Transverse colon (tissue), 4 donors: ENCODE results near the gene C1QTNF9. TPM values are rescaled to one million over a fixed set of nuclear protein-coding genes. Genes with fewer than 3 reads are reported as not detected.

Experiments
- DNase-seq: peaks from one replicate; pipeline ENCODE4 v3.0.0-alpha.2; 2019
- H3K27ac ChIP-seq, 4 donors: fragments of 200-600 bp; sonication (generic); 2 replicates each; pipeline ENCODE4 v1.5.1; 2016 to 2018; ENCODE audit warnings: inconsistent platforms in 4 of 4
- H3K27me3 ChIP-seq: fragments of 200-600 bp; sonication (generic); 2 replicates; pipeline ENCODE4 v1.5.1; 2017; ENCODE audit warnings: inconsistent platforms
- H3K36me3 ChIP-seq, 4 donors: fragments of 200-600 bp; sonication (generic); 2 replicates each; pipeline ENCODE4 v1.5.1; 2017 to 2019; ENCODE audit warnings: inconsistent platforms in 4 of 4
- H3K4me1 ChIP-seq, 4 donors: fragments of 200-600 bp; sonication (generic); 2 replicates each; pipeline ENCODE4 v1.5.1; 2017 to 2020; ENCODE audit warnings: inconsistent platforms in 4 of 4
- H3K4me3 ChIP-seq, 4 donors: fragments of 200-600 bp; sonication (generic); 1 replicate in 1 of 4; 2 replicates in 3 of 4; pipeline versions ENCODE4 v1.5.1 to v1.6.1; 2017 to 2019; ENCODE audit warnings: inconsistent platforms in 4 of 4
- H3K9me3 ChIP-seq, 2 donors: fragments of 200-600 bp; sonication (generic); 2 replicates each; pipeline ENCODE4 v1.5.1; 2017 to 2019; ENCODE audit warnings: inconsistent platforms in 2 of 2
- EP300 ChIP-seq: sonication (generic); formaldehyde crosslinking; IDR thresholded peaks from one replicate; pipeline ENCODE4 v1.6.1; 2017; ENCODE audit warnings: antibody characterized with exemption, low read depth
- POLR2A ChIP-seq: fragments of 450-650 bp; IDR thresholded peaks from one replicate; pipeline ENCODE4 v1.6.1; 2016; ENCODE audit warnings: antibody characterized with exemption, mild to moderate bottlenecking, moderate library complexity
- POLR2AphosphoS5 ChIP-seq, 3 donors: sonication (generic); formaldehyde crosslinking; IDR thresholded peaks; one replicate each; pipeline ENCODE4 v1.6.1; 2016; ENCODE audit warnings: antibody characterized with exemption in 3 of 3
- WGBS, 2 donors: methylation state at CpG; one replicate each; pipeline ENCODE4 v1.1.5; 2018; ENCODE audit warnings: low coverage in 1 of 2; 5-methylcytosine and 5-hydroxymethylcytosine counted together
- in situ Hi-C, 4 donors: fragments of 200-750 bp; cut with MboI; loops; one replicate each; pipeline versions ENCODE4 v1.15.0 to v1.15.1; 2017; ENCODE audit warnings: low sequenced_read_pairs in 3 of 4, low pct_ligation_motif_present in 1 of 4, low pct_unique_long_range_greater_than_20kb in 1 of 4
- intact Hi-C: fragments of 100-400 bp; cut with DNase I; formaldehyde crosslinking; loops from one replicate; pipeline ENCODE4 v1.15.1; 2023; ENCODE audit warnings: low total_unique reads
- total RNA-seq, 4 donors: library from RNA; depleted of rRNA; stranded (reverse); fragments of >200 nt; gene quantifications; one replicate each; pipeline ENCODE4 v1.1.0, GENCODE V29; 2016
- TF ChIP-seq, protein P1 (sequence below), 5 experiments: fragments of 200-600 bp in 3 of 5; fragments of 450-650 bp in 2 of 5; sonication (generic) in 3 of 5; IDR thresholded peaks; 1 replicate in 2 of 5; 2 replicates in 3 of 5; pipeline ENCODE4 v1.5.1; 2016 to 2017; ENCODE audit warnings: antibody characterized with exemption in 5 of 5, inconsistent platforms in 3 of 5, mild to moderate bottlenecking in 2 of 5, moderate library complexity in 1 of 5

The C1QTNF9 gene
- total RNA-seq, 4 donors from 2014 or later = 0.48 TPM; not detected in 3

- DNase-seq = no peak
- Histone ChIP-seq H3K9me3 (no peaks in the 10 kb centered on the region), H3K36me3 (peaks cover 0 to 15% (median 4%) of the 10 kb centered on the region in 4 donors), H3K27me3 (no peaks in the 10 kb centered on the region), H3K4me3 (no peak overlapping the region), H3K27ac (no peak overlapping the region), H3K4me1 (peaks cover 0 to 14% (median 5%) of the 10 kb centered on the region in 4 donors)
- WGBS, 2 donors = 83% methylated on average over 17 of the region's 18 CpGs; no CpG with 5 or more reads in 1 of the 2 donors
- intact Hi-C loops = loop anchor here (1.0 kb wide), 1 partner anchor 27 kb away; no protein-coding TSS in a partner anchor
- TF ChIP-seq EP300 (no peak), POLR2AphosphoS5 (IDR thresholded peaks at IDR 0.05) (no peak), POLR2A (no peak)
- TF ChIP-seq, protein P1, sequence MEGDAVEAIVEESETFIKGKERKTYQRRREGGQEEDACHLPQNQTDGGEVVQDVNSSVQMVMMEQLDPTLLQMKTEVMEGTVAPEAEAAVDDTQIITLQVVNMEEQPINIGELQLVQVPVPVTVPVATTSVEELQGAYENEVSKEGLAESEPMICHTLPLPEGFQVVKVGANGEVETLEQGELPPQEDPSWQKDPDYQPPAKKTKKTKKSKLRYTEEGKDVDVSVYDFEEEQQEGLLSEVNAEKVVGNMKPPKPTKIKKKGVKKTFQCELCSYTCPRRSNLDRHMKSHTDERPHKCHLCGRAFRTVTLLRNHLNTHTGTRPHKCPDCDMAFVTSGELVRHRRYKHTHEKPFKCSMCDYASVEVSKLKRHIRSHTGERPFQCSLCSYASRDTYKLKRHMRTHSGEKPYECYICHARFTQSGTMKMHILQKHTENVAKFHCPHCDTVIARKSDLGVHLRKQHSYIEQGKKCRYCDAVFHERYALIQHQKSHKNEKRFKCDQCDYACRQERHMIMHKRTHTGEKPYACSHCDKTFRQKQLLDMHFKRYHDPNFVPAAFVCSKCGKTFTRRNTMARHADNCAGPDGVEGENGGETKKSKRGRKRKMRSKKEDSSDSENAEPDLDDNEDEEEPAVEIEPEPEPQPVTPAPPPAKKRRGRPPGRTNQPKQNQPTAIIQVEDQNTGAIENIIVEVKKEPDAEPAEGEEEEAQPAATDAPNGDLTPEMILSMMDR (IDR thresholded peaks at IDR 0.05) = no peak
- in situ Hi-C loops = loop anchor here in 1 of 4 donors (25.0 kb wide), 1 partner anchor 206 kb away; no protein-coding TSS in a partner anchor
Observed at GRCh38 chr13:24281188-24282008, 28.0 kb upstream of the C1QTNF9 start.

- no peak overlapping the region for H3K4me3 ChIP-seq
- TF ChIP-seq EP300 = no peak
- no peak for TF ChIP-seq POLR2A
- TF ChIP-seq, protein P1 (IDR thresholded peaks at IDR 0.05) = no peak
- no peak for TF ChIP-seq POLR2AphosphoS5 (IDR thresholded peaks at IDR 0.05)
- no peak for DNase-seq
- H3K36me3 ChIP-seq = peaks cover 0 to 19% (median 8%) of the 10 kb centered on the region in 4 donors
- no peaks in the 10 kb centered on the region for H3K9me3 ChIP-seq
- intact Hi-C loops (no loop called here), in situ Hi-C loops (loop anchor here in 1 of 4 donors (25.0 kb wide), 1 partner anchor 205 kb away; no protein-coding TSS in a partner anchor)
- WGBS, 2 donors = 52 to 77% methylated on average over 2 to 4 of the region's 4 CpGs
- H3K27ac ChIP-seq = no peak overlapping the region
- H3K27me3 ChIP-seq = no peaks in the 10 kb centered on the region
- H3K4me1 ChIP-seq = peaks cover 0 to 14% (median 5%) of the 10 kb centered on the region in 4 donors
Observed at GRCh38 chr13:24282256-24282655, 27.1 kb upstream of the C1QTNF9 start.

DNA sequence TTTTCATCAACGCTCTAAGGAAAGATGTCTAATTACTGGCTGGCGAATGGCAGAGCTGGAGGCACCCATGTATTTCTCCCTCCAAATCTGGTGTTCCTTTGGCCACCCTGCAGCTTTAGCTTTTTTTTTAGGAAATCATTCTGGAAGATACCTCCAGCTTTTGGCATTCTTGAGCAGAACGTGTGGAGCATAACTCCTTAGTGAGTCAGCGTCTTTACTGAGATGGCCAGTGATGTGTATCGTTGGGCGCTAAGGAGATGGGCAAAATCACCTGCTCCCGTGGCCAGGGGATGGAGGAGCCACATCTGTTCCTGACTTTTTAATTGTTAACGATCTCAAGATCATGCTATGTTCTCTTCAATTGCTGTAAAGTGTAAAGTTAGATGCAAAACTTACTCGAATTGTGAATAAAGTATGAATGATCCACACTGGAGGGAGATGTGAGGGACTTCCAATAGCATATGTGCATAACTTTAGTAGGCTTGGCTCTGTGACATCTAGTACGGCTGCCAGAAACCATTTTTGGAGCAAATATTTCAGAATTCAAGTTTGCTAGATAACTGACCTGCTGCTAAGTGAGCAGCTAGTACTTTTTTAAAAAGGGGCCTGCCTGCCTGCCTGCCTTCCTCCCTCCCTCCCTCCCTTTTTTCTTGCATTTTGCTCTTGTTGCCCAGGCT, 24.4 kb upstream of the C1QTNF9 start:
- in situ Hi-C loops (loop anchor here in 1 of 4 donors (25.0 kb wide), 1 partner anchor 202 kb away; no protein-coding TSS in a partner anchor), intact Hi-C loops (no loop called here)
- Histone ChIP-seq H3K27me3 (no peaks in the 10 kb centered on the region), H3K27ac (no peak overlapping the region), H3K4me3 (no peak overlapping the region), H3K9me3 (no peaks in the 10 kb centered on the region), H3K36me3 (peaks cover 0 to 34% (median 16%) of the 10 kb centered on the region in 4 donors), H3K4me1 (peaks cover 0 to 9% (median 3%) of the 10 kb centered on the region in 4 donors)
- WGBS, 2 donors = 88 to 90% methylated on average over 4 to 10 of the region's 10 CpGs
- TF ChIP-seq POLR2AphosphoS5 (IDR thresholded peaks at IDR 0.05) = no peak
- DNase-seq = no peak

GRCh38 chr13:24286624-24287023, 22.8 kb upstream of the C1QTNF9 start:
- Histone ChIP-seq H3K36me3 (peaks cover 0 to 47% (median 23%) of the 10 kb centered on the region in 4 donors), H3K27ac (no peak overlapping the region), H3K4me3 (no peak overlapping the region), H3K27me3 (no peaks in the 10 kb centered on the region), H3K4me1 (peaks cover 0 to 1% (median 0%) of the 10 kb centered on the region in 4 donors), H3K9me3 (no peaks in the 10 kb centered on the region)
- TF ChIP-seq EP300 (no peak), POLR2AphosphoS5 (IDR thresholded peaks at IDR 0.05) (no peak), POLR2A (no peak)
- TF ChIP-seq, protein P1 (IDR thresholded peaks at IDR 0.05) = no peak
- in situ Hi-C loops (loop anchor here in 1 of 4 donors (25.0 kb wide), 1 partner anchor 201 kb away; no protein-coding TSS in a partner anchor), intact Hi-C loops (no loop called here)
- DNase-seq = no peak
- WGBS, 2 donors = 98% methylated on average over 11 of the region's 11 CpGs; no CpG with 5 or more reads in 1 of the 2 donors
